ENCODE measurements around the gene ALDH1L1.

The ALDH1L1 gene

DNA sequence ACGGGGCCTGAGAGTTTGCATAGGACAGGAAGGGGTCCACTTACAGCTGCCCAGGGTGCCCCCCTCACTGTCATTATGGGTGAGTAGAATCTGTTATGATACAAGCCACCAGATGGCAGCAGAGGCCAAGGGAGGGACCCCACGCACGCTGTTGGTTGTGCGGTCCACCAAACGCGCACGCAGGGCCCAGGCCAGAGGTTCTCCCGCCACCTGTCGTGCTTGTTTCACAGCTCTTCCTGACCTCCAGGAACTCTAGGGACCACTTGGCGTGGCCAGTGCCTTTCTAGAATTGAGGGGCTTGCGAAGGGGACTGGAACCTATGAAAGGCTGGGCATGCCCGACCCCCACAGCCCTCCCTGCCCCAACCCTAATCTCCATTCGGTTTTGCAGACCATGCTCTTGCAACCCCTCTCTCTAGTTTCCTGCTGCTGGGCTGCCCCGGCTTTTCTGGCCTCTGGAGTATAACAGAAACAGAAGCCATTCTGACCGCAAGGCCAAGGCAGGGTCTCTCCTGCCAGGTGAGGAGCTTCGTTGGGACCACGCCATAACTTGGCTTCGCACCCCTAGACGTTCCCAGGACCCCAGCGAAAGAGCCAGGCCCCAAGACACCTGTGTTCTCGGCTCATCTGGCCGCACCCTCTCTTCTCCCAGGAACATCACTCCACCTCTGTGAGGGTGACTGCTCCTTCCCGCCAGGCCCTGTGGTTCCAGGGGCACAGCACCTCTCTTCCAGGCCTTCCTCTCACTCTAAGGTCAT lies 46.0 kb downstream of the ALDH1L1 start:
- H2AFZ ChIP-seq (ENCODE audit: insufficient read depth, low read length, poor library complexity), result no peak overlapping the region
- no peak overlapping the region for H3K4me3 ChIP-seq (ENCODE audit: low read depth, low read length)
- no peaks in the 10 kb centered on the region for H3K79me1 ChIP-seq (ENCODE audit: low read length)
- no peak overlapping the region for H2AK5ac ChIP-seq (ENCODE audit: low read length)
- H3K4me2 ChIP-seq (ENCODE audit: low read length), result no peak overlapping the region
- no peaks in the 10 kb centered on the region for H3K36me3 ChIP-seq (ENCODE audit: control insufficient read depth in 1 of 2, insufficient read depth in 2 of 2, low read length in 2 of 2)
- no peak overlapping the region for H4K91ac ChIP-seq (ENCODE audit: low read depth, low read length)
- H3K23ac ChIP-seq (ENCODE audit: low read length), result no peak overlapping the region
- H3K27ac ChIP-seq (ENCODE audit: low read depth, low read length), result no peak overlapping the region
- no peak overlapping the region for H2BK120ac ChIP-seq (ENCODE audit: insufficient read depth, low read length, poor library complexity)
- no peaks in the 10 kb centered on the region for H3K4me1 ChIP-seq (ENCODE audit: control insufficient read depth in 1 of 2, insufficient read depth in 2 of 2, low read length in 2 of 2)
- H3K4ac ChIP-seq (ENCODE audit: low read depth, low read length), result no peak overlapping the region
- no peak overlapping the region for H4K12ac ChIP-seq (ENCODE audit: low read depth, low read length)
- H3K79me2 ChIP-seq (ENCODE audit: control insufficient read depth, insufficient read depth, low read length, poor library complexity), result no peaks in the 10 kb centered on the region
- peak; percentile 44 to 76 for DNase-seq
- H3K9ac ChIP-seq (ENCODE audit: low read length), result no peak overlapping the region
- H3K18ac ChIP-seq (ENCODE audit: low read length), result no peak overlapping the region
- WGBS (ENCODE audit: extremely low coverage, insufficient coverage, insufficient read length), result no CpG with 5 or more reads among the region's 23 CpGs
- H2BK12ac ChIP-seq (ENCODE audit: low read length), result no peak overlapping the region
- H3K9me3 ChIP-seq (ENCODE audit: insufficient read depth, low read depth, low read length), result peaks cover 3% of the 10 kb centered on the region
- no peaks in the 10 kb centered on the region for H3K27me3 ChIP-seq (ENCODE audit: insufficient read depth, low read length)
- no peak overlapping the region for H2BK5ac ChIP-seq (ENCODE audit: low read depth, low read length, poor library complexity)
- no peak overlapping the region for H4K8ac ChIP-seq (ENCODE audit: low read depth, low read length)
- H3K14ac ChIP-seq (ENCODE audit: low read length), result no peak overlapping the region

DNA sequence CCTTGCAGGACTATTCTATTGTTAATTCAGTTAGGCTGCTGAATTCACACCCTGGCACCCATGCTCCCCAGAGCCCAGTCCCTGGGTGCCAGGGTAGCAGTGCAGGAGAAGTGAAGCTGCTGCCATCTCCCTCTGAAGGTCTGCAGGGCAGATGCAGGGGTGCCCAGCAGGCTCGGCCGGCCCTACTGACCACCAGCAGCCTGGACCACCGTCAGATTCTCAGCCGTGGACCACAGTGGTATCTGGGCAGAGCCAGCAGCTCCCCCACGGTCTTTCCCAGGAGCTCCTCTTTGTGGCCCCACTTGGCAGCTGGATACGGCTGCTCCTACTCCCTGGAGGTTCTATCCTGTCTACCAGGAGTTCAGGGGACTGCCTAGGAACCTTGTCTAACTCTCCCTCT lies 46.8 kb downstream of the ALDH1L1 start:
- peaks cover 5% of the 10 kb centered on the region for H3K9me3 ChIP-seq (ENCODE audit: insufficient read depth, low read depth, low read length)

DNA sequence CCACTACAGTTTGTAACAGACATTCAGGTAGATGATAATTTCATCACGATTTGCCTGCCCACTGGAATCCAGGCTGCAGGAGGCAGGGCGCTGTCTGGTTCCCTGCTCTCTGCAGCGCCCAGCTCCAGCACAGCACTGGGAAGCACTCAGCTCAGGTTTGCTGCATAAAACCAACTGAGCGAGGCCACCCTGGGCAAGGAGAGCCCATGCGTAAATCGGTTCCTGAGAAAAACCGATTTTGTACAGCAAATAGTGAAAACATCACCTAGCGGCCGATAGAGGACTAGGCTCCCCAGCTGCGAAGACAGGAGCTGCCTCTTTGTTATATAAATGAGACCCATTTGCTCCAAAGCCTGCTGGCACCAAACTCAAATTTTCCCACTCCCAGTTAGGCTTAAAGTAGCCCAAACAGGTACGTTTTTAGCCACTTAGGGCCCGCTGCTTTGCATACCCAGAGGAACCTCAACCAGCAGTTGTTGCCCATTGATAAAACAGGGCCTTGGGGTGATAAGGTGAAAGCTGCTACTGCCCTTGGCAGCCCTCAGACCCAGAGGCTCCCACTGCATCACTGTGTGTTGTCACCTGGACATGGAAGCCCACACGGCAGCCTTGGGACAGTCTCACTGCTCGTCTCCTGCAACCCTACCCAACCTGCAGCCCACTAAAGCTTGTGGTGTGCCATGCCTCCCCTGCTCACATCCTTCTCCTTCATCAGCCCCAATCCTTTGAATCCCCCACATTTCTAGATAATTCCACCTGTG lies 47.5 kb downstream of the ALDH1L1 start:
- no peaks in the 10 kb centered on the region for H3K79me1 ChIP-seq (ENCODE audit: low read length)
- WGBS (ENCODE audit: extremely low coverage, insufficient coverage, insufficient read length), result no CpG with 5 or more reads among the region's 14 CpGs

More for the DNA sequence above, 46.8 kb downstream of the ALDH1L1 start:
- Histone ChIP-seq H3K4me3 (ENCODE audit: low read depth, low read length) (no peak overlapping the region), H3K36me3 (ENCODE audit: control insufficient read depth in 1 of 2, insufficient read depth in 2 of 2, low read length in 2 of 2) (no peaks in the 10 kb centered on the region), H3K27ac (ENCODE audit: low read depth, low read length) (no peak overlapping the region), H2BK120ac (ENCODE audit: insufficient read depth, low read length, poor library complexity) (no peak overlapping the region), H3K9ac (ENCODE audit: low read length) (no peak overlapping the region), H3K27me3 (ENCODE audit: insufficient read depth, low read length) (no peaks in the 10 kb centered on the region), H3K4me2 (ENCODE audit: low read length) (no peak overlapping the region), H4K91ac (ENCODE audit: low read depth, low read length) (no peak overlapping the region), H3K14ac (ENCODE audit: low read length) (no peak overlapping the region), H3K18ac (ENCODE audit: low read length) (no peak overlapping the region), H2AK5ac (ENCODE audit: low read length) (no peak overlapping the region), H3K23ac (ENCODE audit: low read length) (no peak overlapping the region), H2AFZ (ENCODE audit: insufficient read depth, low read length, poor library complexity) (no peak overlapping the region), H2BK5ac (ENCODE audit: low read depth, low read length, poor library complexity) (no peak overlapping the region), H2BK12ac (ENCODE audit: low read length) (no peak overlapping the region), H3K79me1 (ENCODE audit: low read length) (no peaks in the 10 kb centered on the region), H4K12ac (ENCODE audit: low read depth, low read length) (no peak overlapping the region), H3K4me1 (ENCODE audit: control insufficient read depth in 1 of 2, insufficient read depth in 2 of 2, low read length in 2 of 2) (no peaks in the 10 kb centered on the region), H3K79me2 (ENCODE audit: control insufficient read depth, insufficient read depth, low read length, poor library complexity) (no peaks in the 10 kb centered on the region), H3K4ac (ENCODE audit: low read depth, low read length) (no peak overlapping the region), H4K8ac (ENCODE audit: low read depth, low read length) (no peak overlapping the region)
- no CpG with 5 or more reads among the region's 6 CpGs for WGBS (ENCODE audit: extremely low coverage, insufficient coverage, insufficient read length)
- no peak for DNase-seq

DNA sequence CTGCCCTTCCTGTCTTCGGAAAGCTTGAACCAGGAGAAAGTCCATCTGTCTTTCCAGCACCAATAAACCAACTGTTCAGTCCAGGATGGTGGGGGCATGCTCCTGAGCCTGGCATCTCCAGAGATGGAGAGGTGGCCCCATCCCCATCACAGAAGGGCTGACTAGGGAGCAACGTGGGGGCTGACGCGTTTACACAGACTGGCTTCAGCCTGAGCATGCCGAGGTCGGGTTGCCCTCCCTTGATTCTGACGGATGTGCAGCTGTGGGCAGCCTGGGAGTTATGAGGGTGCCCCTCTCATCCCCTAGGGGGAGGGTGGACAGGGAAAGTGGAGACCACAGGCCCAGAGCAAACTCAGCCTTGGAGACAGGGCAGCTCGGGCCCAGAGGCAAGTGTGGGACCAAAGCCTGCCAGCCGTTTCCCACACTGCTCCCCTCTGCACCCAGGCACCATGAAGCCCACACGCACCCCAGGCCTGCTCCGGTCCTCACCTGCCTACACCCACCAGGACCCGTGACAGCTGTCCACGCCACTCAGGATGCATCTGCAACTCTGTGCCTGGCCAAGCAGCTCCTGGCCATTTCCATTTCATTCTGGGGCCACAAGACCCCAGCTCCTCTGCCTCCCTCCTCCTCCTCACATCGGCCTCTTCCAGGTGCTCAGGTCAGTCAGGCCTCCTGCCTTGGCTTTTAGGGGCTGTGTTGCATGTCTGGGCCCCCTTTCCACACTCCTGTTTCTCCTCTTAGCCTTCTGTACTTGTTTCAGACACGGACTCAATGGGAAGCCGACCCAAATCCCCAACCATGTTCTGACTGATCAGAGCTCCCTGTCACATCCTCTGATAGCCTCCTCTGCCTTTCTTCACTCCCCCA lies 48.3 kb downstream of the ALDH1L1 start:
- Histone ChIP-seq H2AK5ac (ENCODE audit: low read length) (no peak overlapping the region), H4K8ac (ENCODE audit: low read depth, low read length) (no peak overlapping the region), H3K79me2 (ENCODE audit: control insufficient read depth, insufficient read depth, low read length, poor library complexity) (no peaks in the 10 kb centered on the region), H3K4me3 (ENCODE audit: low read depth, low read length) (no peak overlapping the region), H3K23ac (ENCODE audit: low read length) (no peak overlapping the region), H2BK12ac (ENCODE audit: low read length) (no peak overlapping the region), H3K14ac (ENCODE audit: low read length) (no peak overlapping the region), H3K36me3 (ENCODE audit: control insufficient read depth in 1 of 2, insufficient read depth in 2 of 2, low read length in 2 of 2) (no peaks in the 10 kb centered on the region), H3K9ac (ENCODE audit: low read length) (no peak overlapping the region), H3K18ac (ENCODE audit: low read length) (no peak overlapping the region), H2BK5ac (ENCODE audit: low read depth, low read length, poor library complexity) (no peak overlapping the region), H3K4ac (ENCODE audit: low read depth, low read length) (no peak overlapping the region), H3K27me3 (ENCODE audit: insufficient read depth, low read length) (no peaks in the 10 kb centered on the region), H2AFZ (ENCODE audit: insufficient read depth, low read length, poor library complexity) (no peak overlapping the region), H4K12ac (ENCODE audit: low read depth, low read length) (no peak overlapping the region), H2BK120ac (ENCODE audit: insufficient read depth, low read length, poor library complexity) (no peak overlapping the region), H3K79me1 (ENCODE audit: low read length) (no peaks in the 10 kb centered on the region), H3K27ac (ENCODE audit: low read depth, low read length) (no peak overlapping the region), H3K4me2 (ENCODE audit: low read length) (no peak overlapping the region), H3K4me1 (ENCODE audit: control insufficient read depth in 1 of 2, insufficient read depth in 2 of 2, low read length in 2 of 2) (no peaks in the 10 kb centered on the region), H3K9me3 (ENCODE audit: insufficient read depth, low read depth, low read length) (peaks cover 5% of the 10 kb centered on the region), H4K91ac (ENCODE audit: low read depth, low read length) (no peak overlapping the region)
- DNase-seq, result no peak
- WGBS (ENCODE audit: extremely low coverage, insufficient coverage, insufficient read length), result no CpG with 5 or more reads among the region's 16 CpGs

More for the DNA sequence above, 47.5 kb downstream of the ALDH1L1 start:
- H2BK5ac ChIP-seq (ENCODE audit: low read depth, low read length, poor library complexity), result no peak overlapping the region
- no peak overlapping the region for H4K12ac ChIP-seq (ENCODE audit: low read depth, low read length)
- no peak overlapping the region for H3K18ac ChIP-seq (ENCODE audit: low read length)
- no peak overlapping the region for H3K27ac ChIP-seq (ENCODE audit: low read depth, low read length)
- H3K36me3 ChIP-seq (ENCODE audit: control insufficient read depth in 1 of 2, insufficient read depth in 2 of 2, low read length in 2 of 2), result no peaks in the 10 kb centered on the region
- no peak overlapping the region for H2BK12ac ChIP-seq (ENCODE audit: low read length)
- H3K23ac ChIP-seq (ENCODE audit: low read length), result no peak overlapping the region
- H3K27me3 ChIP-seq (ENCODE audit: insufficient read depth, low read length), result no peaks in the 10 kb centered on the region
- no peak overlapping the region for H4K91ac ChIP-seq (ENCODE audit: low read depth, low read length)
- H3K9me3 ChIP-seq (ENCODE audit: insufficient read depth, low read depth, low read length), result peaks cover 5% of the 10 kb centered on the region
- no peaks in the 10 kb centered on the region for H3K79me2 ChIP-seq (ENCODE audit: control insufficient read depth, insufficient read depth, low read length, poor library complexity)
- no peak overlapping the region for H4K8ac ChIP-seq (ENCODE audit: low read depth, low read length)
- no peaks in the 10 kb centered on the region for H3K4me1 ChIP-seq (ENCODE audit: control insufficient read depth in 1 of 2, insufficient read depth in 2 of 2, low read length in 2 of 2)
- peak in 1 of 2 donors; percentile 40 for DNase-seq
- H2BK120ac ChIP-seq (ENCODE audit: insufficient read depth, low read length, poor library complexity), result no peak overlapping the region
- H2AFZ ChIP-seq (ENCODE audit: insufficient read depth, low read length, poor library complexity), result no peak overlapping the region
- H2AK5ac ChIP-seq (ENCODE audit: low read length), result no peak overlapping the region
- no peak overlapping the region for H3K4me2 ChIP-seq (ENCODE audit: low read length)
- H3K4me3 ChIP-seq (ENCODE audit: low read depth, low read length), result no peak overlapping the region
- no peak overlapping the region for H3K4ac ChIP-seq (ENCODE audit: low read depth, low read length)
- H3K14ac ChIP-seq (ENCODE audit: low read length), result no peak overlapping the region
- no peak overlapping the region for H3K9ac ChIP-seq (ENCODE audit: low read length)
